HG02870 (cell line): ENCODE results near the gene ADAMTS19.
"Not testable (repeated sequence)": the region's sequence is repeated elsewhere in the genome, so short reads cannot be mapped to it uniquely, and the experiment has no call there.

ENCODE experiments used
- ATAC-seq: cut with Tn5 transposase; IDR thresholded peaks from one replicate; pipeline ENCODE4 v1.9.1; 2021; ENCODE audit warnings: mild to moderate bottlenecking, moderate library complexity; ENCODE audit not compliant: unreplicated experiment

Gene ADAMTS19

GRCh38 chr5:129459777-129460671 is at the start of gene ADAMTS19:
TSS of gene ADAMTS19 (plus strand) at chr5:129460298. CDS start at chr5:129460392, 94 bp downstream.
- peak; percentile 49 for ATAC-seq

- no peak for ATAC-seq
Observed at GRCh38 chr5:129410488-129410887, 49.6 kb upstream of the ADAMTS19 start.

GRCh38 chr5:129412721-129413120 is 47.4 kb upstream of the ADAMTS19 start:
- no peak for ATAC-seq

GRCh38 chr5:129413570-129413969 is 46.5 kb upstream of the ADAMTS19 start:
- no peak for ATAC-seq

- no peak for ATAC-seq
Observed at GRCh38 chr5:129419292-129419691, 40.8 kb upstream of the ADAMTS19 start.

GRCh38 chr5:129425031-129425430 is 35.1 kb upstream of the ADAMTS19 start:
- no peak for ATAC-seq

GRCh38 chr5:129426071-129426470 is 34.0 kb upstream of the ADAMTS19 start:
- no peak for ATAC-seq

GRCh38 chr5:129428636-129429035 is 31.5 kb upstream of the ADAMTS19 start:
- not testable (repeated sequence) for ATAC-seq

GRCh38 chr5:129431406-129431805 is 28.7 kb upstream of the ADAMTS19 start:
- no peak for ATAC-seq

GRCh38 chr5:129438322-129438721 is 21.8 kb upstream of the ADAMTS19 start:
- ATAC-seq = no peak

- ATAC-seq = no peak
Observed at GRCh38 chr5:129440424-129440823, 19.7 kb upstream of the ADAMTS19 start.

GRCh38 chr5:129441096-129441495 is 19.0 kb upstream of the ADAMTS19 start:
- ATAC-seq = no peak

GRCh38 chr5:129445379-129445778 is 14.7 kb upstream of the ADAMTS19 start:
- ATAC-seq = no peak

GRCh38 chr5:129447968-129448367 is 12.1 kb upstream of the ADAMTS19 start:
- no peak for ATAC-seq

- ATAC-seq = no peak
Observed at GRCh38 chr5:129448654-129449053, 11.4 kb upstream of the ADAMTS19 start.

- no peak for ATAC-seq
Observed at GRCh38 chr5:129454461-129454860, 5.6 kb upstream of the ADAMTS19 start.

GRCh38 chr5:129459450-129459776 is 685 bp upstream of the ADAMTS19 start:
- no peak for ATAC-seq

GRCh38 chr5:129460672-129460935 is 506 bp downstream of the ADAMTS19 start:
- no peak for ATAC-seq

- ATAC-seq = peak; percentile 43
Observed at GRCh38 chr5:129460936-129461710, 1.0 kb downstream of the ADAMTS19 start.

GRCh38 chr5:129461711-129462332 is 1.7 kb downstream of the ADAMTS19 start:
- ATAC-seq = peak; percentile 2

GRCh38 chr5:129465776-129466344 is 5.8 kb downstream of the ADAMTS19 start:
- no peak for ATAC-seq
